Measurements from ENCODE around the gene GPAT2. TPM values are rescaled to one million over a fixed set of nuclear protein-coding genes. Genes with fewer than 3 reads are reported as not detected.
"Not testable (repeated sequence)": the region's sequence is repeated elsewhere in the genome, so short reads cannot be mapped to it uniquely, and the experiment has no call there.

Gene GPAT2
- total and polyA plus RNA-seq, 2 experiments from 2014 or later = 0.65 to 0.71 TPM

GRCh38 chr2:96072746-96073145, 38.0 kb upstream of the GPAT2 start:
- Histone ChIP-seq H3K27me3 (replicated peaks; ENCODE audit: insufficient read depth) (peaks cover 35% of the 10 kb centered on the region), H4K20me1 (ENCODE audit: insufficient read depth) (no peaks in the 10 kb centered on the region), H3K4me1 (ENCODE audit: insufficient read depth) (no peaks in the 10 kb centered on the region), H3K79me2 (ENCODE audit: insufficient read depth) (no peaks in the 10 kb centered on the region), H3K9me2 (ENCODE audit: insufficient read depth) (no peaks in the 10 kb centered on the region), H3K4me2 (ENCODE audit: unreplicated experiment) (no peak overlapping the region), H2AFZ (no peak overlapping the region), H3K36me3 (ENCODE audit: low read depth) (no peaks in the 10 kb centered on the region), H3K27ac (no peak overlapping the region), H3F3A (ENCODE audit: insufficient read depth) (no peaks in the 10 kb centered on the region), H3K4me3 (no peak overlapping the region), H3K9ac (no peak overlapping the region), H3K9me3 (ENCODE audit: low read depth) (no peaks in the 10 kb centered on the region)
- DNase-seq = no peak
- 79 to 80% methylated on average over 10 to 11 of the region's 11 CpGs for WGBS, 2 experiments (ENCODE audit: low coverage in 1 of 2, low lambda C conversion rate in 2 of 2, missing lambda C conversion rate in 2 of 2)
- no peak for TF ChIP-seq EZH2phosphoT487 (IDR thresholded peaks at IDR 0.05; ENCODE audit: insufficient read depth, low read depth)
- in situ Hi-C loops (cut with MboI) = no loop called here

GRCh38 chr2:96071977-96072491, 37.3 kb upstream of the GPAT2 start:
- peaks cover 34% of the 10 kb centered on the region for H3K27me3 ChIP-seq (replicated peaks; ENCODE audit: insufficient read depth)
- H3K27ac ChIP-seq; H3K4me1 ChIP-seq (ENCODE audit: insufficient read depth); H3K9me3 ChIP-seq (ENCODE audit: low read depth); H4K20me1 ChIP-seq (ENCODE audit: insufficient read depth); DNase-seq; in situ Hi-C loops (cut with MboI); H3K36me3 ChIP-seq (ENCODE audit: low read depth); H3F3A ChIP-seq (ENCODE audit: insufficient read depth); H3K79me2 ChIP-seq (ENCODE audit: insufficient read depth); H3K4me3 ChIP-seq; H3K9me2 ChIP-seq (ENCODE audit: insufficient read depth); H2AFZ ChIP-seq; H3K4me2 ChIP-seq (ENCODE audit: unreplicated experiment); H3K9ac ChIP-seq: not testable (repeated sequence)
- WGBS, 2 experiments (ENCODE audit: low coverage in 1 of 2, low lambda C conversion rate in 2 of 2, missing lambda C conversion rate in 2 of 2) = 25 to 43% methylated on average over 7 to 8 of the region's 8 CpGs

- H3K9ac ChIP-seq; H3K79me2 ChIP-seq (ENCODE audit: insufficient read depth); H2AFZ ChIP-seq; H3K4me3 ChIP-seq; H3K9me3 ChIP-seq (ENCODE audit: low read depth); H3F3A ChIP-seq (ENCODE audit: insufficient read depth); H3K36me3 ChIP-seq (ENCODE audit: low read depth); H4K20me1 ChIP-seq (ENCODE audit: insufficient read depth); H3K4me1 ChIP-seq (ENCODE audit: insufficient read depth); H3K27ac ChIP-seq; DNase-seq; H3K4me2 ChIP-seq (ENCODE audit: unreplicated experiment); in situ Hi-C loops (cut with MboI); H3K9me2 ChIP-seq (ENCODE audit: insufficient read depth): not testable (repeated sequence)
- peaks cover 27% of the 10 kb centered on the region for H3K27me3 ChIP-seq (replicated peaks; ENCODE audit: insufficient read depth)
- WGBS, 2 experiments (ENCODE audit: low coverage in 1 of 2, low lambda C conversion rate in 2 of 2, missing lambda C conversion rate in 2 of 2) = 52 to 56% methylated on average over 16 of the region's 16 CpGs
Observed at GRCh38 chr2:96071087-96071976, 36.6 kb upstream of the GPAT2 start.

DNA sequence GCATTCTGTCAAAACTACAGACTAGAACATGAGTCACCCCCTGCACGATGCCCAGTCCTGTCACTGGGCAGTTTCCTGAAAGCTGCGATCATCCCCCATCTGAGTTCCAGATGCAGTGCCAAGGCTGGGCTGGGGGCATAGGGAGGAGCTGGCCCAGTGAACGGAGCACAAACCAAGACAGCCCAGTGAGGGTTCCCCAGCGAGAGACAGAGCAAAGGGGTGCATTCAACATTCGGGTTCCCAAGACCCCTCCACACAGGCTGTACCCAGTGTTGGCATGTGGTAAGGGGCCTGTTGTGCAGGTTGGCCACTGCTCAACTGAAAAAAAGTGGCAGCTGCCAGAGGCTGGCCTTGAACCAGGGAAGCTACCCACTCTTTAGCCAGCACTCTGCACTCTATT, 35.6 kb upstream of the GPAT2 start:
- in situ Hi-C loops (cut with MboI); H3K4me1 ChIP-seq (ENCODE audit: insufficient read depth); H3K4me3 ChIP-seq; H3K36me3 ChIP-seq (ENCODE audit: low read depth); H3K9ac ChIP-seq; H3K9me3 ChIP-seq (ENCODE audit: low read depth); H3K27ac ChIP-seq; H3K4me2 ChIP-seq (ENCODE audit: unreplicated experiment); H3K9me2 ChIP-seq (ENCODE audit: insufficient read depth); H2AFZ ChIP-seq; H3K79me2 ChIP-seq (ENCODE audit: insufficient read depth); H4K20me1 ChIP-seq (ENCODE audit: insufficient read depth); H3F3A ChIP-seq (ENCODE audit: insufficient read depth); DNase-seq: not testable (repeated sequence)
- H3K27me3 ChIP-seq (replicated peaks; ENCODE audit: insufficient read depth) = peaks cover 22% of the 10 kb centered on the region
- 48 to 60% methylated on average over 5 of the region's 5 CpGs for WGBS, 2 experiments (ENCODE audit: low coverage in 1 of 2, low lambda C conversion rate in 2 of 2, missing lambda C conversion rate in 2 of 2)

DNA sequence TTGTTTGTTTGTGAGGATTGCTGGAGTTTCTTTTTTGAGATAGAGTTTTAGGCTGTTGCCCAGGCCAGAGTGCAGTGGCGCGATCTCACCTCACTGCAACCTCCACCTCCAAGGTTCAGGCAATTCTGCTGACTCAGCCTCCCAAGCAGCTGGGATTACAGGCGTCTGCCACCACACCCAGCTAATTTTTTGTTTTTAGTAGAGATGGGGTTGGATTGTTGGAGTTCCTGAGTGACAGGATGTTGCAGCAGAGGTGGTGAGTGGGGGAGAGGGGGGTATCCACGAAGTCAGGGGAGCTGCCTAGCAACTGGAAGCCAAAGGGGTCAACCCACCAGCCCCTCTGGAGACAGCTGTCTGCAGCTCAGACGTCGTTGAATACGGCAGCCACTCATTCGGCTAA, 35.2 kb upstream of the GPAT2 start:
- H3K36me3 ChIP-seq (ENCODE audit: low read depth); DNase-seq; H3K9me2 ChIP-seq (ENCODE audit: insufficient read depth); H4K20me1 ChIP-seq (ENCODE audit: insufficient read depth); H3K4me3 ChIP-seq; H2AFZ ChIP-seq; H3K9me3 ChIP-seq (ENCODE audit: low read depth); H3K79me2 ChIP-seq (ENCODE audit: insufficient read depth); H3K27ac ChIP-seq; H3K4me2 ChIP-seq (ENCODE audit: unreplicated experiment); H3K9ac ChIP-seq; in situ Hi-C loops (cut with MboI); H3F3A ChIP-seq (ENCODE audit: insufficient read depth); H3K4me1 ChIP-seq (ENCODE audit: insufficient read depth): not testable (repeated sequence)
- 10 to 13% methylated on average over 6 of the region's 8 CpGs for WGBS, 2 experiments (ENCODE audit: low coverage in 1 of 2, low lambda C conversion rate in 2 of 2, missing lambda C conversion rate in 2 of 2)
- peaks cover 21% of the 10 kb centered on the region for H3K27me3 ChIP-seq (replicated peaks; ENCODE audit: insufficient read depth)

DNA sequence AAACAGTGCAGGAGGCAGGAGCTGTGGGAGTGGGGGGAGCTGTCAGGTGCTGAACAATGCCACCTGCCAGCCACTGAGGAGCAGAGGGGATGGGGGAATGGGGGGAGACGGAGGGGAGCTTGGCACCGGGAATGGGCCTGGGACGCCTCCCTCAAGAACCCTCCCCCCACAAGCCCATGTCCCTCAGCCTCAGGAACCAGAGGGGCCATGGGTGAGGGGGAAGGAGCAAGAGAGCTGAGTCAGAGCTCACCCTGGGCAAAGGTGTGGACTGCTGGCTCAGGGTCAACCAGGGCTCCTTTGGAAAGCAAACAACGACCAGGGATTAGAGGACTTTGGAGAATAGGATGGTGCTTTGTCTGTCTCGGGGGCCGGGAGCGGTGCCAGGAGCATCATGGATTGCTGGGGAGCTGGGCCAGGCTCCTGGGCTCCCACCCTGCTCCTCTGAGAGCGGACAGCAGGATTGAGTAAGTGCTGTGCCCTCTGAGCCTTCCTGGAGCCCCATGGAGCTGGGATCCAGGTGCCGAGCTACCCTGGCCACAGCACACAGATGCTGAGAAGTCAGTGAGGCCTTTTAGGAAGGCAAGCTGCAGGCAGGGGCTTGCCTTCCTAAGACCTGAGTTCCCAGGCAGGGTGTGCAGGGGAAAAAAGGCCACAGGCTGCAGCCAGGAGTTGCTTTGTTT, 33.3 kb upstream of the GPAT2 start:
- H3K27me3 ChIP-seq (replicated peaks; ENCODE audit: insufficient read depth); H3K36me3 ChIP-seq (ENCODE audit: low read depth); H3K9ac ChIP-seq; H3K9me3 ChIP-seq (ENCODE audit: low read depth); H3K4me3 ChIP-seq; H3K4me1 ChIP-seq (ENCODE audit: insufficient read depth); H3K4me2 ChIP-seq (ENCODE audit: unreplicated experiment); H4K20me1 ChIP-seq (ENCODE audit: insufficient read depth); H3K27ac ChIP-seq; in situ Hi-C loops (cut with MboI); DNase-seq; H3F3A ChIP-seq (ENCODE audit: insufficient read depth); H3K9me2 ChIP-seq (ENCODE audit: insufficient read depth); H3K79me2 ChIP-seq (ENCODE audit: insufficient read depth); H2AFZ ChIP-seq: not testable (repeated sequence)
- 60 to 72% methylated on average over 6 to 9 of the region's 9 CpGs for WGBS, 2 experiments (ENCODE audit: low coverage in 1 of 2, low lambda C conversion rate in 2 of 2, missing lambda C conversion rate in 2 of 2)

GRCh38 chr2:96067098-96067660, 32.5 kb upstream of the GPAT2 start:
- WGBS, 2 experiments (ENCODE audit: low coverage in 1 of 2, low lambda C conversion rate in 2 of 2, missing lambda C conversion rate in 2 of 2) = 19 to 42% methylated on average over 2 of the region's 2 CpGs
- in situ Hi-C loops (cut with MboI) = not testable (repeated sequence)

More at GRCh38 chr2:96067098-96067660, 32.5 kb upstream of the GPAT2 start:
- H3K27ac ChIP-seq; H3K9ac ChIP-seq; H3K79me2 ChIP-seq (ENCODE audit: insufficient read depth); H3K4me1 ChIP-seq (ENCODE audit: insufficient read depth); H4K20me1 ChIP-seq (ENCODE audit: insufficient read depth); H2AFZ ChIP-seq; DNase-seq; H3K27me3 ChIP-seq (replicated peaks; ENCODE audit: insufficient read depth); H3K9me3 ChIP-seq (ENCODE audit: low read depth); H3K4me2 ChIP-seq (ENCODE audit: unreplicated experiment); H3K36me3 ChIP-seq (ENCODE audit: low read depth); H3K9me2 ChIP-seq (ENCODE audit: insufficient read depth); H3F3A ChIP-seq (ENCODE audit: insufficient read depth); H3K4me3 ChIP-seq: not testable (repeated sequence)

Measured in GM23248 (cell line).